HAP-1 (cell line): ENCODE results near the gene INA.
"Not testable (repeated sequence)": the region's sequence is repeated elsewhere in the genome, so short reads cannot be mapped to it uniquely, and the experiment has no call there.

ENCODE experiments used
- DNase-seq, 2 experiments: peaks; one replicate each; pipeline ENCODE4 v3.0.0-alpha.2; 2016 to 2020; ENCODE audit warnings: low spot score in 2 of 2
- H3K27me3 ChIP-seq: fragments of 250-450 bp; sonication (Bioruptor Pico); 2 replicates; pipeline ENCODE4 v1.5.1; 2020; ENCODE audit warnings: low read depth, mild to moderate bottlenecking, moderate library complexity
- H3K36me3 ChIP-seq: fragments of 250-450 bp; sonication (Bioruptor Pico); replicated peaks from 2 replicates; pipeline ENCODE4 v1.5.1; 2020; ENCODE audit warnings: mild to moderate bottlenecking
- H3K4me1 ChIP-seq: fragments of 250-450 bp; sonication (Bioruptor Pico); 2 replicates; pipeline ENCODE4 v1.5.1; 2020; ENCODE audit warnings: mild to moderate bottlenecking
- H3K4me3 ChIP-seq: fragments of 250-450 bp; sonication (Bioruptor Pico); 2 replicates; pipeline ENCODE4 v1.5.1; 2020; ENCODE audit warnings: mild to moderate bottlenecking, moderate library complexity
- H3K9me3 ChIP-seq: fragments of 250-450 bp; sonication (Bioruptor Pico); 2 replicates; pipeline ENCODE4 v1.5.1; 2020; ENCODE audit warnings: mild to moderate bottlenecking, moderate library complexity
- in situ Hi-C: fragments of 300-500 bp; cut with MboI; formaldehyde crosslinking; loops from 3 replicates; pipeline ENCODE4 v1.14.3; 2020; ENCODE audit warnings: low sequenced_read_pairs, inconsistent platforms, mixed read lengths

Gene INA

GRCh38 chr10:103276896-103277712, at the start of gene INA:
TSS of gene INA (plus strand) at chr10:103277138. CDS start at chr10:103277212, 74 bp downstream.
- in situ Hi-C loops: no loop called here
- Histone ChIP-seq H3K9me3 (no peaks in the 10 kb centered on the region), H3K4me3 (peak within 1 kb of the TSS; percentile 34), H3K4me1 (peaks cover 3% of the 10 kb centered on the region; the same call in 1 of the 2 replicates), H3K36me3 (no peaks in the 10 kb centered on the region), H3K27me3 (no peaks in the 10 kb centered on the region)
- peak; percentile 44 to 75 for DNase-seq

- in situ Hi-C loops: no loop called here
Observed at GRCh38 chr10:103227416-103227815, 49.5 kb upstream of the INA start.

GRCh38 chr10:103231047-103231551, 45.8 kb upstream of the INA start:
- in situ Hi-C loops: no loop called here

More at GRCh38 chr10:103227416-103227815, 49.5 kb upstream of the INA start:
- Histone ChIP-seq H3K4me3 (no peak overlapping the region), H3K36me3 (no peaks in the 10 kb centered on the region), H3K9me3 (peaks cover 16% of the 10 kb centered on the region), H3K4me1 (peaks cover 34% of the 10 kb centered on the region), H3K27me3 (no peaks in the 10 kb centered on the region)
- no peak for DNase-seq

GRCh38 chr10:103232131-103232673, 44.7 kb upstream of the INA start:
- Histone ChIP-seq H3K36me3 (no peaks in the 10 kb centered on the region), H3K9me3 (no peaks in the 10 kb centered on the region), H3K4me3 (no peak overlapping the region), H3K4me1 (peaks cover 45% of the 10 kb centered on the region), H3K27me3 (no peaks in the 10 kb centered on the region)
- DNase-seq: no peak
- in situ Hi-C loops: no loop called here

More at GRCh38 chr10:103231047-103231551, 45.8 kb upstream of the INA start:
- peak; percentile 75 to 97 for DNase-seq
- Histone ChIP-seq H3K9me3 (no peaks in the 10 kb centered on the region), H3K4me1 (peaks cover 45% of the 10 kb centered on the region), H3K36me3 (no peaks in the 10 kb centered on the region), H3K4me3 (no peak overlapping the region), H3K27me3 (no peaks in the 10 kb centered on the region)

- peak; percentile 41 to 77 for DNase-seq
- H3K9me3 ChIP-seq: no peaks in the 10 kb centered on the region
- peaks cover 42% of the 10 kb centered on the region for H3K4me1 ChIP-seq
- H3K4me3 ChIP-seq: no peak overlapping the region
- no peaks in the 10 kb centered on the region for H3K36me3 ChIP-seq
- H3K27me3 ChIP-seq: no peaks in the 10 kb centered on the region
- in situ Hi-C loops: no loop called here
Observed at GRCh38 chr10:103232772-103233488, 44.0 kb upstream of the INA start.

GRCh38 chr10:103235775-103236174, 41.2 kb upstream of the INA start:
- peaks cover 26% of the 10 kb centered on the region for H3K4me1 ChIP-seq
- in situ Hi-C loops: no loop called here

GRCh38 chr10:103238506-103239252, 38.3 kb upstream of the INA start:
- Histone ChIP-seq H3K4me1 (no peaks in the 10 kb centered on the region; the same call in 1 of the 2 replicates), H3K36me3 (no peaks in the 10 kb centered on the region), H3K9me3 (no peaks in the 10 kb centered on the region), H3K4me3 (no peak overlapping the region), H3K27me3 (no peaks in the 10 kb centered on the region)
- in situ Hi-C loops: no loop called here
- peak in 1 of 2 experiments; percentile 39 for DNase-seq

More at GRCh38 chr10:103235775-103236174, 41.2 kb upstream of the INA start:
- no peak overlapping the region for H3K4me3 ChIP-seq
- H3K27me3 ChIP-seq: no peaks in the 10 kb centered on the region
- DNase-seq: no peak
- H3K36me3 ChIP-seq: no peaks in the 10 kb centered on the region
- no peaks in the 10 kb centered on the region for H3K9me3 ChIP-seq

GRCh38 chr10:103241262-103242011, 35.5 kb upstream of the INA start:
- in situ Hi-C loops: loop anchor here (10.0 kb wide), 2 partner anchors 327 to 407 kb away; partner anchors contain the start of genes CNNM2 and CYP17A1
- Histone ChIP-seq H3K9me3 (no peaks in the 10 kb centered on the region), H3K4me3 (no peak overlapping the region), H3K36me3 (no peaks in the 10 kb centered on the region), H3K4me1 (no peaks in the 10 kb centered on the region), H3K27me3 (no peaks in the 10 kb centered on the region)
- DNase-seq: no peak

GRCh38 chr10:103244666-103245271, 32.2 kb upstream of the INA start:
- Histone ChIP-seq H3K36me3 (no peaks in the 10 kb centered on the region), H3K4me3 (no peak overlapping the region), H3K4me1 (no peaks in the 10 kb centered on the region), H3K9me3 (no peaks in the 10 kb centered on the region), H3K27me3 (no peaks in the 10 kb centered on the region)
- DNase-seq: peak; percentile 64 to 81
- in situ Hi-C loops: loop anchor here (10.0 kb wide), 2 partner anchors 330 to 410 kb away; partner anchors contain the start of genes CNNM2 and CYP17A1

GRCh38 chr10:103245587-103245986, 31.4 kb upstream of the INA start, which contains the start of gene RPEL1:
TSS of gene RPEL1 (plus strand) at chr10:103245887. CDS start at chr10:103245997, 110 bp downstream.
- not testable (repeated sequence) for H3K27me3 ChIP-seq, H3K4me1 ChIP-seq, H3K9me3 ChIP-seq, DNase-seq, H3K4me3 ChIP-seq, H3K36me3 ChIP-seq
- in situ Hi-C loops: loop anchor here (10.0 kb wide), 2 partner anchors 331 to 411 kb away; partner anchors contain the start of genes CNNM2 and CYP17A1

GRCh38 chr10:103246324-103246723, 30.6 kb upstream of the INA start:
- Histone ChIP-seq H3K4me3 (no peak overlapping the region), H3K4me1 (no peaks in the 10 kb centered on the region)

GRCh38 chr10:103254113-103254512, 22.8 kb upstream of the INA start:
- no peaks in the 10 kb centered on the region for H3K27me3 ChIP-seq
- H3K4me3 ChIP-seq: no peak overlapping the region
- no peak for DNase-seq
- H3K9me3 ChIP-seq: no peaks in the 10 kb centered on the region; the same call in 1 of the 2 replicates
- H3K36me3 ChIP-seq: no peaks in the 10 kb centered on the region
- in situ Hi-C loops: no loop called here
- H3K4me1 ChIP-seq: no peaks in the 10 kb centered on the region

More at GRCh38 chr10:103246324-103246723, 30.6 kb upstream of the INA start:
- in situ Hi-C loops: loop anchor here (10.0 kb wide), 2 partner anchors 332 to 412 kb away; partner anchors contain the start of genes CNNM2 and CYP17A1
- Histone ChIP-seq H3K27me3 (no peaks in the 10 kb centered on the region), H3K9me3 (no peaks in the 10 kb centered on the region), H3K36me3 (no peaks in the 10 kb centered on the region)
- no peak for DNase-seq
